ENCODE measurements around the gene BUD13. TPM values are rescaled to one million over a fixed set of nuclear protein-coding genes. Genes with fewer than 3 reads are reported as not detected.

BUD13 gene
- polyA plus RNA-seq (2012; ENCODE audit: insufficient read depth, insufficient read length, low read depth): 27.1 TPM

GRCh38 chr11:116772443-116773202 lies at the start of gene BUD13:
Gene BUD13, minus strand, starts transcription at chr11:116772987. Its CDS starts 23 bp downstream, at chr11:116772964.
- TF ChIP-seq CTCF (IDR thresholded peaks at IDR 0.05; ENCODE audit: low read depth, low read length): no peak
- no peaks in the 10 kb centered on the region for H3K27me3 ChIP-seq

GRCh38 chr11:116822575-116822974 lies 49.8 kb upstream of the BUD13 start:
- Histone ChIP-seq H3K4me1 (no peaks in the 10 kb centered on the region), H3K27me3 (no peaks in the 10 kb centered on the region), H3K4me3 (ENCODE audit: low read depth, low read length) (no peak overlapping the region), H3K36me3 (no peaks in the 10 kb centered on the region), H3K9me3 (no peaks in the 10 kb centered on the region)
- no peak for DNase-seq
- TF ChIP-seq CTCF (IDR thresholded peaks at IDR 0.05; ENCODE audit: low read depth, low read length): no peak

More at GRCh38 chr11:116772443-116773202, at the start of gene BUD13:
- H3K4me3 ChIP-seq (ENCODE audit: low read depth, low read length): peak within 1 kb of the TSS; percentile 80
- H3K4me1 ChIP-seq: no peaks in the 10 kb centered on the region
- peaks cover 9% of the 10 kb centered on the region for H3K36me3 ChIP-seq
- DNase-seq: peak; percentile 94
- H3K9me3 ChIP-seq: no peaks in the 10 kb centered on the region

- Histone ChIP-seq H3K36me3 (no peaks in the 10 kb centered on the region), H3K4me3 (ENCODE audit: low read depth, low read length) (no peak overlapping the region), H3K27me3 (no peaks in the 10 kb centered on the region), H3K9me3 (no peaks in the 10 kb centered on the region), H3K4me1 (no peaks in the 10 kb centered on the region)
- no peak for TF ChIP-seq CTCF (IDR thresholded peaks at IDR 0.05; ENCODE audit: low read depth, low read length)
- DNase-seq: no peak
These were observed 48.5 kb upstream of the BUD13 start for GRCh38 chr11:116821050-116821918.

GRCh38 chr11:116819049-116819448 lies 46.3 kb upstream of the BUD13 start:
- TF ChIP-seq CTCF (IDR thresholded peaks at IDR 0.05; ENCODE audit: low read depth, low read length): no peak
- Histone ChIP-seq H3K9me3 (no peaks in the 10 kb centered on the region), H3K4me3 (ENCODE audit: low read depth, low read length) (no peak overlapping the region), H3K36me3 (no peaks in the 10 kb centered on the region), H3K27me3 (no peaks in the 10 kb centered on the region), H3K4me1 (no peaks in the 10 kb centered on the region)
- no peak for DNase-seq

GRCh38 chr11:116814502-116814901 lies 41.7 kb upstream of the BUD13 start:
- H3K9me3 ChIP-seq: no peaks in the 10 kb centered on the region
- H3K4me1 ChIP-seq: no peaks in the 10 kb centered on the region
- no peak overlapping the region for H3K4me3 ChIP-seq (ENCODE audit: low read depth, low read length)
- no peak for TF ChIP-seq CTCF (IDR thresholded peaks at IDR 0.05; ENCODE audit: low read depth, low read length)
- DNase-seq: no peak
- H3K27me3 ChIP-seq: no peaks in the 10 kb centered on the region
- no peaks in the 10 kb centered on the region for H3K36me3 ChIP-seq

Measured in BE2C (cell line).